Measurements from ENCODE around the gene ADD2. TPM values are rescaled to one million over a fixed set of nuclear protein-coding genes. Genes with fewer than 3 reads are reported as not detected.

ADD2 gene
- total and polyA plus RNA-seq, 2 experiments from 2014 or later = 34.6 to 223 TPM

GRCh38 chr2:70718241-70718640 lies 49.8 kb downstream of the ADD2 start:
- H3F3A ChIP-seq (replicated peaks; ENCODE audit: low read depth) = no peaks in the 10 kb centered on the region; the same call in 1 of the 2 replicates
- H3K4me1 ChIP-seq (ENCODE audit: insufficient read depth) = peaks cover 48% of the 10 kb centered on the region
- H4K20me1 ChIP-seq (replicated peaks; ENCODE audit: insufficient read depth) = peaks cover 81% of the 10 kb centered on the region
- Mint-ChIP-seq H3K4me1 (peaks cover 89% of the 10 kb centered on the region), H3K4me3 (no peak overlapping the region), H3K36me3 (ENCODE audit: low read depth) (no peaks in the 10 kb centered on the region; the same call in 2 of the 3 replicates), H3K27ac (no peak overlapping the region), H3K27me3 (ENCODE audit: insufficient read depth, low read depth, poor library complexity) (peaks cover 15% of the 10 kb centered on the region), H3K9me3 (no peaks in the 10 kb centered on the region)
- no peaks in the 10 kb centered on the region; the same call in 1 of the 2 replicates for H3K9me2 ChIP-seq (ENCODE audit: insufficient read depth)
- peaks cover 99% of the 10 kb centered on the region for H3K79me2 ChIP-seq (replicated peaks; ENCODE audit: insufficient read depth)
- no peak overlapping the region for H2AFZ ChIP-seq
- no peak overlapping the region for H3K4me2 ChIP-seq
- TF ChIP-seq EZH2phosphoT487 (IDR thresholded peaks at IDR 0.05; ENCODE audit: unreplicated experiment) (no peak), STAT1 (IDR thresholded peaks at IDR 0.05; ENCODE audit: unreplicated experiment) (no peak), ZNF331 (CRISPR knock-in tag; IDR thresholded peaks at IDR 0.05; ENCODE audit: low read depth) (no peak), CTCF (conservative IDR thresholded peaks at IDR 0.05; ENCODE audit: low read depth in 2 of 2) (no peak), CREB1 (CRISPR knock-in tag; IDR thresholded peaks at IDR 0.05; ENCODE audit: low read depth) (no peak), NANOG (IDR thresholded peaks at IDR 0.05; ENCODE audit: borderline replicate concordance) (no peak), ZNF114 (CRISPR knock-in tag; IDR thresholded peaks at IDR 0.05) (no peak), ZNF462 (CRISPR knock-in tag; IDR thresholded peaks at IDR 0.05) (no peak), REST (IDR thresholded peaks at IDR 0.05; ENCODE audit: unreplicated experiment) (no peak), ETS1 (IDR thresholded peaks at IDR 0.05) (no peak), EZH2 (IDR thresholded peaks at IDR 0.05; ENCODE audit: low read depth, unreplicated experiment) (no peak), POLR2AphosphoS5 (IDR thresholded peaks at IDR 0.05; ENCODE audit: low read depth) (no peak), JUNB (IDR thresholded peaks at IDR 0.05; ENCODE audit: unreplicated experiment) (no peak)
- DNase-seq (ENCODE audit: low spot score) (no peak), ATAC-seq (no peak)
- H3K27me3 ChIP-seq (ENCODE audit: insufficient read depth) = no peaks in the 10 kb centered on the region
- no peak overlapping the region for H3K4me3 ChIP-seq
- H3K27ac ChIP-seq (ENCODE audit: low read depth) = no peak overlapping the region
- no peaks in the 10 kb centered on the region for H3K36me3 ChIP-seq (ENCODE audit: insufficient read depth)

Measured in GM23338 (cell line).